BE2C (cell line): ENCODE data around the gene INTS3.
"Not testable (repeated sequence)": the region's sequence is repeated elsewhere in the genome, so short reads cannot be mapped to it uniquely, and the experiment has no call there.

Experiments
- DNase-seq: peaks from one replicate; pipeline ENCODE4 v3.0.0-alpha.2; 2020
- H3K27me3 ChIP-seq: fragments of 250-450 bp; sonication (Bioruptor Pico); 2 replicates; pipeline ENCODE4 v1.5.1; 2020; ENCODE audit warnings: mild to moderate bottlenecking
- H3K36me3 ChIP-seq: fragments of 250-450 bp; sonication (Bioruptor Pico); 2 replicates; pipeline ENCODE4 v1.5.1; 2020; ENCODE audit warnings: mild to moderate bottlenecking
- H3K4me1 ChIP-seq: fragments of 250-450 bp; sonication (Bioruptor Pico); 2 replicates; pipeline ENCODE4 v1.5.1; 2020
- H3K4me3 ChIP-seq: 2 replicates; pipeline ENCODE4 v1.5.1; 2011; ENCODE audit warnings: low read depth, low read length
- H3K9me3 ChIP-seq: fragments of 250-450 bp; sonication (Bioruptor Pico); 2 replicates; pipeline ENCODE4 v1.5.1; 2020
- CTCF ChIP-seq: IDR thresholded peaks from 2 replicates; pipeline ENCODE4 v1.5.1; 2012; ENCODE audit warnings: mild to moderate bottlenecking, low read depth, low read length

The INTS3 gene

GRCh38 chr1:153698923-153699714, 28.7 kb upstream of the INTS3 start:
- Histone ChIP-seq H3K27me3 (no peaks in the 10 kb centered on the region), H3K4me1 (peaks cover 29% of the 10 kb centered on the region), H3K36me3 (no peaks in the 10 kb centered on the region), H3K9me3 (no peaks in the 10 kb centered on the region), H3K4me3 (no peak overlapping the region)
- TF ChIP-seq CTCF, result no peak
- no peak for DNase-seq

- no peak for TF ChIP-seq CTCF
Measured at GRCh38 chr1:153699768-153700167, 28.1 kb upstream of the INTS3 start.

GRCh38 chr1:153705484-153705883, 22.4 kb upstream of the INTS3 start:
- no peaks in the 10 kb centered on the region for H3K4me1 ChIP-seq
- no peak for TF ChIP-seq CTCF
- no peaks in the 10 kb centered on the region for H3K27me3 ChIP-seq
- no peaks in the 10 kb centered on the region for H3K36me3 ChIP-seq
- no peak for DNase-seq
- H3K9me3 ChIP-seq, result no peaks in the 10 kb centered on the region
- H3K4me3 ChIP-seq, result no peak overlapping the region

More at GRCh38 chr1:153699768-153700167, 28.1 kb upstream of the INTS3 start:
- H3K36me3 ChIP-seq, result no peaks in the 10 kb centered on the region
- no peak for DNase-seq
- H3K4me1 ChIP-seq, result peaks cover 29% of the 10 kb centered on the region
- H3K9me3 ChIP-seq, result no peaks in the 10 kb centered on the region
- H3K27me3 ChIP-seq, result no peaks in the 10 kb centered on the region
- no peak overlapping the region for H3K4me3 ChIP-seq

GRCh38 chr1:153711026-153711425, 16.8 kb upstream of the INTS3 start:
- Histone ChIP-seq H3K4me3 (peak overlapping the region; percentile 42), H3K36me3 (no peaks in the 10 kb centered on the region), H3K4me1 (no peaks in the 10 kb centered on the region), H3K27me3 (no peaks in the 10 kb centered on the region), H3K9me3 (no peaks in the 10 kb centered on the region)
- no peak for TF ChIP-seq CTCF
- DNase-seq, result no peak

GRCh38 chr1:153716211-153716610, 11.6 kb upstream of the INTS3 start:
- not testable (repeated sequence) for H3K4me1 ChIP-seq, H3K9me3 ChIP-seq, H3K36me3 ChIP-seq, H3K27me3 ChIP-seq, DNase-seq, H3K4me3 ChIP-seq

GRCh38 chr1:153717330-153717729, 10.5 kb upstream of the INTS3 start:
- H3K4me1 ChIP-seq, result no peaks in the 10 kb centered on the region
- no peak overlapping the region for H3K4me3 ChIP-seq
- TF ChIP-seq CTCF, result no peak
- H3K36me3 ChIP-seq, result no peaks in the 10 kb centered on the region
- DNase-seq, result no peak
- H3K9me3 ChIP-seq, result no peaks in the 10 kb centered on the region
- no peaks in the 10 kb centered on the region for H3K27me3 ChIP-seq

- Histone ChIP-seq H3K4me3 (no peak overlapping the region), H3K9me3 (no peaks in the 10 kb centered on the region), H3K27me3 (no peaks in the 10 kb centered on the region), H3K4me1 (no peaks in the 10 kb centered on the region), H3K36me3 (no peaks in the 10 kb centered on the region)
- TF ChIP-seq CTCF, result no peak
- DNase-seq, result no peak
Measured at GRCh38 chr1:153723687-153724086, 4.2 kb upstream of the INTS3 start.

GRCh38 chr1:153724634-153725033, 3.2 kb upstream of the INTS3 start:
- H3K4me1 ChIP-seq, DNase-seq, H3K9me3 ChIP-seq, H3K36me3 ChIP-seq, H3K4me3 ChIP-seq, H3K27me3 ChIP-seq: not testable (repeated sequence)
